HG03097 (cell line): ENCODE data around the gene OR7C1.
"Not testable (repeated sequence)": the region's sequence is repeated elsewhere in the genome, so short reads cannot be mapped to it uniquely, and the experiment has no call there.

ENCODE experiments used
- ATAC-seq: cut with Tn5 transposase; IDR thresholded peaks from one replicate; pipeline ENCODE4 v1.9.1; 2021; ENCODE audit not compliant: unreplicated experiment, low FRiP score

Gene OR7C1

DNA sequence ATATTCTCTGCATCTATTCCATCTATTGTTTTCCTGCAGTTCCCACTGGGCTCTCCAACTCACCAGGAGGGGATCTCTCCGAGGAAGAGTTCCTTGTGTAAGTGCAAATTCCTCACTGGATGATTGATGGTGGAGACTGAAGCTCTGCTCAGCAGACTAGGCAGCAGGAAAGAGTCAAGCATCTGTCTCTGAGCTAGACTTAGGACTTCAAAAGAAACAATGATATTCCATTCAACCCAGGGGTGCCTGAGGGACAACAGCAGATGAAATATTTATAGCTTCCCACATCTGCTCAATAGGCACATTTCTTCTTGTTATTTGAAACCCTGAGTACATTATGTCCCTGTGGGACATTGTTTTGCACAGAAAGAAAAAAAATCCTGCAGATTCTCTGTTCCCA is at the start of gene OR7C1, which contains the start of gene OR7A5:
Gene OR7C1 (minus strand): TSS at position 175 of the 400 bp plus-strand sequence. CDS start 35,049 bp downstream, outside the sequence.
Gene OR7A5 (minus strand): TSS at position 175 of the 400 bp plus-strand sequence. CDS start 6,944 bp downstream, outside the sequence.
- no peak for ATAC-seq

- no peak for ATAC-seq
These were observed 36.7 kb upstream of the OR7C1 start for GRCh38 chr19:14871619-14872230.

DNA sequence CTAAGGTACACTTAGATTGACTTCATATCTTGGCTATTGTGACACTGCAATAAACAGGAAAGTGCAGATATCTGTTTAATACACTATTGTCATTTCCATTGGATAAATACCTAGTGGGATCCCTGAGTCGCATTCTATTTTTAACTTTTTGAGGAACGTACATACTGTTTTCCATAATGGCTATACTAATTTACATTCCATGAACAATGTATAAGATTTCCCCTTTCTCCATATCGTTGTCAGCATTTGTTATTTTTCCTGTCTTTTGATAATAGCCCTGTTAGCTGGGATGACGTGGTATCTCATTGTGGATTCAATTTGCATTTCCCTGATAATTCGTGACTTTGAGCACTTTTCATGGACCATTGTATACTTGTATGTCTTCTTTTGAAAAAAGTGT is 33.5 kb upstream of the OR7C1 start:
- no peak for ATAC-seq

GRCh38 chr19:14848822-14849221 is 13.8 kb upstream of the OR7C1 start, which contains the start of gene OR7A10:
OR7A10 (minus strand) TSS chr19:14848922; CDS start chr19:14841877, 7,045 bp downstream.
- no peak for ATAC-seq

DNA sequence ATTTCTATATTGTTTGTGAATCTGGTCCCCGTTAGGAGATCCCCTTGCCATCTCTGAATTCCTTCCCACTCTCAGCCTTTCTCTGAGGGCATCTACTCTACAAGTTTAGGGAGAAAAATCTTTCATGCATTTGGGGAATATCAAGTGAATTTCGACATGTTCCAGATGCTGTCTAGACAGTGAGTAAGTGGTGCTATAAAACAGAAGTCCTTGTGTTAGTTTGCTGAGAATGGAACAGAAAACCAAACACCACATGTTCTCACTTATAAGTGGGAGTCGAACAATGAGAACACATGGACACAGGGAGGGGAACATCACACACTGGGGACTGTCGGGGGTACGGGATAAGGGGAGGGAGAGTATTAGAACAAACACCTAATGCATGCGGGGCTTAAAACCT is 8.6 kb upstream of the OR7C1 start:
- no peak for ATAC-seq

DNA sequence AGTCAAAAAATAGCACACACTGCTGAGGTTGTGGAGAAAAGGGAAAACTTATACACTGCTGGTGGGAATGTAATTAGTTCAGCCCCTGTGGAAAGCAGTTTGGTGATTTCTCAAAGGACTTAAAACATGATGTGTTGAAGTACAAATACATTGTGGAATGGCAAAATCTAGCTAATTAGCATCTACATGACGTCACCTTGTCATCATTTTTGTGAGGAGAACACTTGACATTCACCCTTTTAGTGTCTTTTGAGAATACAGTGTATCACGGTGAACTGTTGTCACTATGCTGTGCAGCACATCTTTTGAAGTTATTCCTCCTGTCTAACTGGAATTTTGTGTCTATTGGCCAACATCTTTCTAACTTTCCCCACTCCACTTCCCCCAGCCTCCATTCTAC is 8.2 kb upstream of the OR7C1 start:
- ATAC-seq, result no peak

DNA sequence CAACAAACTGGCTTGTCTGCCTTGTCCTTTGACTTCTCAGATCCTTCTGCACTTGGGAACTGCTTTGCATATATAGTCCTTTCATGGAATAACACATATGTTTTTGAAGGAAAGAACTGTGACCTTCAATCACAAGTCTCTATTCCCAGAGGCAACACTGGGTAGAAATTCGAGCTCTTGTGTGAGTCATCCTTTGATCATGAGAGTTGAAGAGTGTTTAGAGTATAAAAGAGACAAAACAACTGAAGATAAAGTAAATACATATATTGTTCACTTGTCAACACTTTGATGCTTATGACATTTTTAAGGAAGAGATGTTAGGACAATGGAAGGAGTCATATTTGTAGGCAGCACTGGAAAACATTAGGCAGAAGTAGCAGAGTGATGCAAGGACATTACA is 5.2 kb upstream of the OR7C1 start:
- no peak for ATAC-seq

DNA sequence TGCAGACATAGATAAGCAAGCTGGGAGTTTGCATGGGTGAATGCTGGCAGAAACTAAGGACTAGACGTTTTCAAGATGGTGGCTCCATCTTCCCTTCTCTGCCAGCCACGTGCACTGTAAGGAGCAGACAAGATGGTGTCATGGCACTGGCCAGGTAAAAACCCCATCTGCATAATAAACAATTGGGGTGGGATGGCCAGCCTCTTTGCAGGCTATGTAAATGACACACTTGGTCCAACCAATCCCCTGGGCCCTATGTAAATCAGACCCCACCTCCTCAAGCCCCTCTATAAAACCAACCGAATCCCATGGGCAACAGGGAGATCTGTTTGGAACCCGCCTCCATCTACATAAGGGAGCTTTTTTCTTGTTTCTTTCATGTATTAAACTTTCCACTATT is 2.4 kb upstream of the OR7C1 start:
- ATAC-seq, result no peak

GRCh38 chr19:14830702-14831101 is 4.3 kb downstream of the OR7C1 start:
- ATAC-seq, result no peak

DNA sequence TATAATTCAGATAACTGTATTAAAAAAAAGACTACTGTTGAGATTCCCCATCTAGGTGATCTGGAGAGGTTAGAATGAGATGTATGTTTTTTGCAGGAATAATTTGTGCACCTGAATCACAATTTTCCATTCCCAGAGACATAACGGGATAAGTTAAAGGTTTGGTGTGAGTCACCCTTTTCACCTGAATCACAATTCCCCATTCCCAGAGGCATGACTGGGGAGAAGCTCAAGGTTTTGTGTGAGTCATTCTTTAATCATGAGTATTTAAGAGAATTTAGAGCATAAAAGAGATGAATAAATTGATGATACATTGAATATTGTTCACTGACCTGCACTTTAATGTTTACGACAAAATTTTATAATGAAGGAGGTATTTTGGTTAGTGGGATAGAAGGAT is 9.0 kb downstream of the OR7C1 start:
- ATAC-seq, result no peak

DNA sequence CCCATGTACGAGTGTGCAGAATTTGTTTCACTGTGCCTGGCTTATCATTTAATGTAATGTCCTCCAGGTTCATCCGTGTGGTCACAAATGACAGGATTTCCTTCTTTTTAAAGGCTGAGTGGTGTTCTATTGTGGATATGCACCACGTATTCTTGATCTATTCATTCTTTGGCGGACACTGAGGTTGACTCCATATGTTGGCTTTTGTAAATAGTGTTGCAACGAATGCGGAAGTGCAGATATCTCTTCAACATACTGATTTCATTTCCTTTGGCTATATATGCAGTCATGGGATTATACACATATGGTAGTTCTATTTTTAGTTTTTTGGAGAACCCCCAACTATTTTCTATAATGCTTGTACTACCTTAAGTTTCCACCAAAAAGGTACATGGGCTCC is 13.0 kb downstream of the OR7C1 start:
- no peak for ATAC-seq

DNA sequence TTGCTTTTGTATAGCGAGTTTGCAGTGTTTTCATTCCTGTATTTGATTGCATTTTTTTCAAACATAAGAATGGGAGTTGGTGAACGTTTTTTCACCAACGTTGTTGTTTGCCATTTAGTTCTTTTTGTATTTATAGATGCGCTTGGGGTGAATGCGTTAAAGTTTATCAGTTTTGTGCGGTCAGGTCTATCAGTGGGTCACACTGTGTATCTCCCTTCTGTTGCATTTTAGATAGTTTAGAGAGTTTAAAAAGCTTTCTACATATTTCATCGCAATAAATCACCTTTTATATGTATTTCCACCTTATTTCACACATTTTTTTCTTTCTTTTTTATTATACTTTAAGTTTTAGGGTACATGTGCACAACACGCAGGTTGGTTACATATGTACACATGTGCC is 16.4 kb downstream of the OR7C1 start:
- no peak for ATAC-seq

DNA sequence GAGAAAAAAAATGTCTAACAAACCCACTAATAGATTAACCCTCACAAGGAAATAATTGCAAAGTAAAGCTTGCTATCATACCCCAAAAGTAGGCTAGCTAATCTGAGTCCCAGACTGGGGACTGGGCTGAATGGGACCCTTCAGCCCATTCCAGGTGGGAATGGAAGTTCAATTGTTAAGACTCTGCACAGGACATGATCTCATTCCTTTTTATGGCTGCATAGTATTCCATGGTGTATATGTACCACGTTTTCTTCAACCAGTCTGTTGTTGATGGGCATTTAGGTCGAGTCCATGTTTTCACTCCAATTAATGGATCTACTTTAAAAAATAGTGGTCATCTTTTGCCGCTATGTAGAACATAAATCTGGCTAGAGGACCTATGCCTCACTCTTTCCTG is 17.9 kb downstream of the OR7C1 start:
- no peak for ATAC-seq

GRCh38 chr19:14814982-14815652 is 19.9 kb downstream of the OR7C1 start:
- no peak for ATAC-seq

DNA sequence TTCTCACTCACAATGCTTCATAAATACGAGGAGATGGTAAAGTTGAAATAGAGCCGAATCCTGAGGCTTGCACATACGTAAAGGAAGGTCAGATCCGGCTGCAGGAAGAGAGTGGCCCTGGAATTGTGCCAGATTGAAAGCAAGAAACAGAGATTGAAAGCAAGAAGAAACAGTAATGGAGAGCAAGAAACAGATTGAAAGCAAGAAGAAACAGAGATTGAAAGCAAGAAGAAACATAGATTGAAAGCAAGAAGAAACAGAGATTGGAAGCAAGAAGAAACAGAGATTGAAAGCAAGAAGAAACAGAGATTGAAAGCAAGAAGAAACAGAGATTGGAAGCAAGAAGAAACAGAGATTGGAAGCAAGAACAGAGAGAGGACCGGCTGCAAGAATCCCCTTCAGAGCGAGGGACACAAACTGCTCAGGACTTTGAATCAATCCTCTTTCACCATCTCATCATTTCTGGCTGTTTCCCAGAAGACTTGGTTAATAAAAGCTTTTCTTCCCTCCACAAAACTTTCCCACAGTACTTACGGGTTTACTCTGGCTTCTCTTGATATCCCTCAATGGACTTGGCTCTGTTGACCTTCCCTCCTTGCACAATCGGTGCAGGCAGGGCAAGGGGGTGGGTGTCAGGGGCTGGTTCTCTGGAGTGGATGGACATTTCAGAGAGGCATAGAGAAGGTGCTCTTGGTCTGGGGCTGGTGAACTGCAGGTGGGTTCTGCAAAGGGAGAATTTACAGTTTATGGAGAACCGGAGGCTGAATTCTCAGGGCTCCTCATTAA is 25.5 kb downstream of the OR7C1 start:
- ATAC-seq, result no peak

DNA sequence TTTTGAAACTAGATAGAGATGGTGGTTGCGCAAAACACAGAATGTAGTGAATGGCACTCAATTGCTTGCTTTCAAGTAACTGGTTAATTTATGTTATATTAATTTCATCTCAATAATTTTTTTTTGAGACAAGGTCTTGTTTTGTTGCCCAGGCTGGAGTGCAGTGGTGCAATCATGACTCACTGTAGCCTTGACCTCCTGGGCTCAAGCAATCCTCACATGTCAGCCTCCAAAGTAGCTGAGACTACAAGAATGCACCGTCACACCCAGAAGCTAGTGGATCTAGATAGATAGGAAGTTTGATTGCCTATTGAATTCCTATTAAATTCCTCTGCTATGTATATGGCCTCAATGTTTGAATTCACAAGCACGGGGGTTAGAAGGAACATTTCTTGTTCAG is 30.2 kb downstream of the OR7C1 start:
- no peak for ATAC-seq

DNA sequence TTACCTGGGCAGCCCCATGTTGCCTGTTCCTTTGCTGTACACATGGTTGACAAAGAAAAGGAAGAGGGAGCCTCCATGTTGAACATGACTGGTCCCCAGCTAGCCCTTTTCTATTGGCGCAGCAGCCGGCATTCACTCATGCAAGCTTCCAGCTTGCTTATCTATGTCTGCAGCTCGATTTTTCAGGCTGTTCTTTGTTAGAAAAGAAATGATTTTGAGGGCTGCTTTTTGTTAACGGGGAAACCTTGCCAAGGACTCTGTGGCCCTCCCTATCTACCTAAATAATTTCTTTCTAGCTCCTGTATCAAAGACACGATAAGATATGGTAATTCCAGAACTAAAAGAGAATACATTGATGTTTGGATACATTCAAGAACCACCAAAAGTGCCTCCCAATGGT is 36.2 kb downstream of the OR7C1 start:
- ATAC-seq, result no peak

DNA sequence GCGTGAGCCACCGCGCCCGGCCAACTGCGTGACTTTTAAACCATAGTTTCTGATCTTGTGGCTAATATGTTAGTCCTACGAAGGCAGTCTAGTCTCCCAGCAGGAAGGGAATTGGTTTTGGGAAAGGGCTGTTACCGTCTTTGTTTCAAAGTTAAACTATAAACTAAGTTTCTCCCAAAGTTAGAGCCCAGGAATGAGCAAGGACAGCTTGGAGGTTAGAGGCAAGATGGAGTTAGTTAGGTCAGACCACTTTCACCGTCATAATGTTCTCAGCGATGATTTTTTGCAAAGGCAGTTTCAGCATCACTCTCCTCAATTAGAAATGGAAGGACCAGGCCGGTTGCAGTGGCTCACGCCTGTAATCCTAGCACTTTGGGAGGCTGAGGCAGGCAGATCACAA is 39.0 kb downstream of the OR7C1 start:
- no peak for ATAC-seq

GRCh38 chr19:14795078-14795721 is 39.8 kb downstream of the OR7C1 start:
- no peak for ATAC-seq

GRCh38 chr19:14792250-14792649 is 42.7 kb downstream of the OR7C1 start:
- ATAC-seq, result not testable (repeated sequence)

GRCh38 chr19:14786421-14786851 is 48.5 kb downstream of the OR7C1 start:
- no peak for ATAC-seq
